Fibroblast of lung (primary cell): Measurements from ENCODE around the gene ACTG1. TPM values are rescaled to one million over a fixed set of nuclear protein-coding genes. Genes with fewer than 3 reads are reported as not detected.

ENCODE experiments used
- DNase-seq, 2 donors: peaks; one replicate each; pipeline versions ENCODE4 v3.0.0 to v3.0.0-alpha.2; 2010; ENCODE audit warnings: low read depth in 2 of 2
- H2AFZ ChIP-seq: 2 replicates; pipeline ENCODE4 v1.5.1; 2012; ENCODE audit warnings: low read length, control low read depth, inconsistent platforms
- H3K27ac ChIP-seq: 2 replicates; pipeline ENCODE4 v1.5.1; 2011; ENCODE audit warnings: low read length, control low read depth; ENCODE audit not compliant: insufficient read depth
- H3K27me3 ChIP-seq: 2 replicates; pipeline ENCODE4 v1.5.1; 2011; ENCODE audit warnings: mild to moderate bottlenecking, low read length; ENCODE audit not compliant: control insufficient read depth, insufficient read depth
- H3K36me3 ChIP-seq: 2 replicates; pipeline ENCODE4 v1.5.1; 2011; ENCODE audit warnings: low read length; ENCODE audit not compliant: control insufficient read depth, insufficient read depth
- H3K4me1 ChIP-seq: 2 replicates; pipeline ENCODE4 v1.5.1; 2011; ENCODE audit warnings: low read length; ENCODE audit not compliant: control insufficient read depth, insufficient read depth; ENCODE audit errors: extremely low read depth
- H3K4me2 ChIP-seq: 2 replicates; pipeline ENCODE4 v1.5.1; 2011; ENCODE audit warnings: low read length, control low read depth; ENCODE audit not compliant: insufficient read depth; ENCODE audit errors: extremely low read depth
- H3K4me3 ChIP-seq, 4 experiments: fragments of 200-600 bp in 1 of 4; sonication (generic) in 1 of 4; replicated peaks in 1 of 4; 2 replicates each; pipeline ENCODE4 v1.5.1; 2011 to 2016; ENCODE audit warnings: low read length in 4 of 4, low read depth in 3 of 4, mild to moderate bottlenecking in 3 of 4, control low read depth in 2 of 4, inconsistent platforms in 1 of 4, mixed read lengths in 1 of 4; ENCODE audit not compliant: insufficient read depth in 1 of 4; ENCODE audit errors: control extremely low read depth in 1 of 4
- H3K79me2 ChIP-seq: 2 replicates; pipeline ENCODE4 v1.5.1; 2012; ENCODE audit warnings: mild to moderate bottlenecking, low read length, inconsistent platforms; ENCODE audit not compliant: control insufficient read depth, insufficient read depth
- H3K9ac ChIP-seq: 2 replicates; pipeline ENCODE4 v1.5.1; 2011; ENCODE audit warnings: mild to moderate bottlenecking, low read length, control low read depth; ENCODE audit not compliant: insufficient read depth
- H3K9me3 ChIP-seq: 2 replicates; pipeline ENCODE4 v1.5.1; 2012; ENCODE audit warnings: low read depth, low read length; ENCODE audit not compliant: control insufficient read depth, insufficient read depth
- H4K20me1 ChIP-seq: 2 replicates; pipeline ENCODE4 v1.5.1; 2011; ENCODE audit warnings: low read length; ENCODE audit not compliant: control insufficient read depth, insufficient read depth; ENCODE audit errors: extremely low read depth
- CTCF ChIP-seq, 2 donors: IDR thresholded peaks in 1 of 2; conservative IDR thresholded peaks in 1 of 2; 1 replicate in 1 of 2; 2 replicates in 1 of 2; pipeline ENCODE4 v1.5.1; 2011 to 2012; ENCODE audit warnings: low read length in 2 of 2, control low read depth in 1 of 2, inconsistent platforms in 1 of 2, low read depth in 1 of 2, mild to moderate bottlenecking in 1 of 2
- EZH2 ChIP-seq: IDR thresholded peaks from 2 replicates; pipeline ENCODE4 v1.5.1; 2012; ENCODE audit warnings: low read length, control low read depth, mild to moderate bottlenecking; ENCODE audit errors: missing control alignments
- polyA plus RNA-seq, 2 donors: library from polyadenylated mRNA; depleted of rRNA in 1 of 2; stranded (reverse) in 1 of 2; unstranded in 1 of 2; fragments of >200 nt; gene quantifications; 2 replicates each; pipeline ENCODE4 v1.2.1, GENCODE V29; 2011 to 2012; ENCODE audit warnings: missing spikeins in 1 of 2
- total RNA-seq: library from RNA; depleted of rRNA; stranded (reverse); fragments of >200 nt; gene quantifications from 2 replicates; pipeline ENCODE4 v1.2.1, GENCODE V29; 2014

The ACTG1 gene
- total and polyA plus RNA-seq, 2 donors (not counting 1 experiment from before 2014, with no cell fraction given), result 5,538 to 8,446 TPM

GRCh38 chr17:81468111-81468769 is 44.4 kb downstream of the ACTG1 start:
- H3K9ac ChIP-seq, result no peak overlapping the region
- no peaks in the 10 kb centered on the region for H3K9me3 ChIP-seq
- H2AFZ ChIP-seq, result no peak overlapping the region
- no peaks in the 10 kb centered on the region for H3K4me1 ChIP-seq
- no peak overlapping the region for H3K27ac ChIP-seq
- H3K4me2 ChIP-seq, result no peak overlapping the region
- H3K36me3 ChIP-seq, result peaks cover 2% of the 10 kb centered on the region
- H4K20me1 ChIP-seq, result no peaks in the 10 kb centered on the region
- no peak for TF ChIP-seq EZH2
- TF ChIP-seq CTCF (conservative IDR thresholded peaks at IDR 0.05 in 1 of 2, IDR thresholded peaks at IDR 0.05 in 1 of 2; ENCODE audit: low read depth in 1 of 2, low read length in 2 of 2), result no peak
- H3K27me3 ChIP-seq, result no peaks in the 10 kb centered on the region
- H3K4me3 ChIP-seq, result no peak overlapping the region
- no peaks in the 10 kb centered on the region for H3K79me2 ChIP-seq
- DNase-seq, result no peak

- Histone ChIP-seq H2AFZ (no peak overlapping the region), H3K27ac (no peak overlapping the region), H3K36me3 (peaks cover 6% of the 10 kb centered on the region), H4K20me1 (no peaks in the 10 kb centered on the region), H3K9ac (no peak overlapping the region), H3K79me2 (no peaks in the 10 kb centered on the region), H3K4me1 (no peaks in the 10 kb centered on the region), H3K9me3 (no peaks in the 10 kb centered on the region), H3K27me3 (no peaks in the 10 kb centered on the region), H3K4me2 (no peak overlapping the region), H3K4me3 (no peak overlapping the region)
- TF ChIP-seq EZH2 (no peak), CTCF (conservative IDR thresholded peaks at IDR 0.05 in 1 of 2, IDR thresholded peaks at IDR 0.05 in 1 of 2; ENCODE audit: low read depth in 1 of 2, low read length in 2 of 2) (no peak)
- DNase-seq, result no peak
These were observed 45.8 kb downstream of the ACTG1 start for GRCh38 chr17:81466564-81467472.

GRCh38 chr17:81465910-81466309 is 46.7 kb downstream of the ACTG1 start:
- Histone ChIP-seq H3K27me3 (no peaks in the 10 kb centered on the region), H3K4me1 (no peaks in the 10 kb centered on the region), H3K4me3 (no peak overlapping the region), H4K20me1 (no peaks in the 10 kb centered on the region), H3K79me2 (no peaks in the 10 kb centered on the region), H3K9ac (no peak overlapping the region), H2AFZ (no peak overlapping the region), H3K36me3 (peaks cover 7% of the 10 kb centered on the region), H3K4me2 (no peak overlapping the region), H3K27ac (no peak overlapping the region), H3K9me3 (no peaks in the 10 kb centered on the region)
- DNase-seq, result no peak
- no peak for TF ChIP-seq CTCF (conservative IDR thresholded peaks at IDR 0.05 in 1 of 2, IDR thresholded peaks at IDR 0.05 in 1 of 2; ENCODE audit: low read depth in 1 of 2, low read length in 2 of 2)
- TF ChIP-seq EZH2, result no peak
